Fibroblast of lung (primary cell): ENCODE data around the gene RNGTT.

Source experiments
- EZH2 ChIP-seq: IDR thresholded peaks from 2 replicates; pipeline ENCODE4 v1.5.1; 2012; ENCODE audit warnings: low read length, control low read depth, mild to moderate bottlenecking; ENCODE audit errors: missing control alignments
- TF ChIP-seq, protein P1 (sequence below), 2 donors: IDR thresholded peaks in 1 of 2; conservative IDR thresholded peaks in 1 of 2; 1 replicate in 1 of 2; 2 replicates in 1 of 2; pipeline ENCODE4 v1.5.1; 2011 to 2012; ENCODE audit warnings: low read length in 2 of 2, control low read depth in 1 of 2, inconsistent platforms in 1 of 2, low read depth in 1 of 2, mild to moderate bottlenecking in 1 of 2

DNA sequence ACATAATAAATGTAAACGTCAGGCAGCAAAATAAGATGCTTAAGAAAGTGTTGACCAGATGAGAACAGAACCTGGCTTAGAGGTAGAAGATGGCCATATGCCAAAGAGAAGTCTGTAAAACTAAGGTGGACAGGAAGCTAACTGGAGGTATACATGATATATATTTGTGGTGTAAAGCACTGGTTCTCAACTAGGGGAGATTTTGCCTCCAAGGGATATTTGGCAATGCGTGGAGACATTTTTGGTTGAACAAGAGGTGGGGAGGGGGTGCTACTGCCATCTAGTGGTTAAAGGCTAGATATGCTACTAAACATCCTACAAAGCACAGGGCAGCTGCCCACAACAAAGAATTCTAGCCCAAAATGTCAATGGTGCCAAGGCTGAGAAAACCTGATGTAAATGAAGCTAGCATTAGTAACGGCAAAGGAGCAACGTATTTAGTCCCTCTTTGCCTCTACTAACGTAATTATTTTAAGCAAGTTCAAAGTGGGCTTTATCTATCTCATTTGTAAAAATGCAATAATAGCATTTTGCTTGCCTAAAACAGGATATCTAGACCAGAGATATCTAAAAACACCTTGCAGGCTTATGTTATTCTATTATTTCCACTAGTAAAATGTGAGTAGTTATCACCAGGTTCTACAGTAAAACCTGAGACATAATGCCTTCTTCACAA, 182.6 kb downstream of the RNGTT start:
- TF ChIP-seq, protein P1, sequence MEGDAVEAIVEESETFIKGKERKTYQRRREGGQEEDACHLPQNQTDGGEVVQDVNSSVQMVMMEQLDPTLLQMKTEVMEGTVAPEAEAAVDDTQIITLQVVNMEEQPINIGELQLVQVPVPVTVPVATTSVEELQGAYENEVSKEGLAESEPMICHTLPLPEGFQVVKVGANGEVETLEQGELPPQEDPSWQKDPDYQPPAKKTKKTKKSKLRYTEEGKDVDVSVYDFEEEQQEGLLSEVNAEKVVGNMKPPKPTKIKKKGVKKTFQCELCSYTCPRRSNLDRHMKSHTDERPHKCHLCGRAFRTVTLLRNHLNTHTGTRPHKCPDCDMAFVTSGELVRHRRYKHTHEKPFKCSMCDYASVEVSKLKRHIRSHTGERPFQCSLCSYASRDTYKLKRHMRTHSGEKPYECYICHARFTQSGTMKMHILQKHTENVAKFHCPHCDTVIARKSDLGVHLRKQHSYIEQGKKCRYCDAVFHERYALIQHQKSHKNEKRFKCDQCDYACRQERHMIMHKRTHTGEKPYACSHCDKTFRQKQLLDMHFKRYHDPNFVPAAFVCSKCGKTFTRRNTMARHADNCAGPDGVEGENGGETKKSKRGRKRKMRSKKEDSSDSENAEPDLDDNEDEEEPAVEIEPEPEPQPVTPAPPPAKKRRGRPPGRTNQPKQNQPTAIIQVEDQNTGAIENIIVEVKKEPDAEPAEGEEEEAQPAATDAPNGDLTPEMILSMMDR (conservative IDR thresholded peaks at IDR 0.05 in 1 of 2, IDR thresholded peaks at IDR 0.05 in 1 of 2; ENCODE audit: low read depth in 1 of 2, low read length in 2 of 2) = peak; percentile 84 to 87
- no peak for TF ChIP-seq EZH2
